Calu3 (cell line): ENCODE results near the gene MAPK8IP3. TPM values are rescaled to one million over a fixed set of nuclear protein-coding genes. Genes with fewer than 3 reads are reported as not detected.

Experiments
- BruUV-seq: library from RNA; stranded (reverse); fragments of 400-500 nt; replicated peaks from 2 replicates; lab custom pipeline; 2021; lab: Mats Ljungman, UMichigan
- CTCF ChIA-PET: fragments of 300-600 bp; sonication (Branson Sonifier 250); formaldehyde crosslinking; loops from one replicate; lab custom pipeline; 2022; ENCODE audit warnings: antibody characterized with exemption; lab: Charles Lee
- DNase-seq: peaks from one replicate; pipeline ENCODE4 v3.0.0; 2022
- H3K27ac Mint-ChIP-seq: one replicate; pipeline ENCODE4 v1.8.0; 2022; ENCODE audit warnings: mixed read lengths; ENCODE audit not compliant: unreplicated experiment
- H3K27me3 Mint-ChIP-seq: one replicate; pipeline ENCODE4 v1.8.0; 2022; ENCODE audit warnings: mixed read lengths; ENCODE audit not compliant: unreplicated experiment
- H3K36me3 Mint-ChIP-seq: one replicate; pipeline ENCODE4 v1.8.0; 2022; ENCODE audit warnings: mild to moderate bottlenecking, moderate library complexity, mixed read lengths; ENCODE audit not compliant: insufficient read depth, unreplicated experiment
- H3K4me1 Mint-ChIP-seq: one replicate; pipeline ENCODE4 v1.8.0; 2022; ENCODE audit warnings: mild to moderate bottlenecking, low read depth, mixed read lengths; ENCODE audit not compliant: unreplicated experiment
- H3K4me3 Mint-ChIP-seq: one replicate; pipeline ENCODE4 v1.8.0; 2022; ENCODE audit warnings: mild to moderate bottlenecking, low read depth, moderate library complexity, mixed read lengths; ENCODE audit not compliant: unreplicated experiment
- H3K9me3 Mint-ChIP-seq: one replicate; pipeline ENCODE4 v1.8.0; 2022; ENCODE audit warnings: low read depth, mixed read lengths; ENCODE audit not compliant: unreplicated experiment
- CTCF ChIP-seq: fragments of 200-600 bp; IDR thresholded peaks from one replicate; pipeline ENCODE4 v1.8.0; 2022; ENCODE audit warnings: antibody characterized with exemption; ENCODE audit not compliant: unreplicated experiment
- intact Hi-C: fragments of 100-400 bp; cut with micrococcal nuclease; formaldehyde crosslinking; loops from one replicate; pipeline ENCODE4 v1.10.0; 2022; ENCODE audit not compliant: unreplicated experiment
- total RNA-seq: library from RNA; stranded (reverse); gene quantifications from 2 replicates; pipeline ENCODE4 v1.2.3, GENCODE V29; 2022

MAPK8IP3 gene
- total RNA-seq, 1 experiment from 2014 or later = 110 TPM

DNA sequence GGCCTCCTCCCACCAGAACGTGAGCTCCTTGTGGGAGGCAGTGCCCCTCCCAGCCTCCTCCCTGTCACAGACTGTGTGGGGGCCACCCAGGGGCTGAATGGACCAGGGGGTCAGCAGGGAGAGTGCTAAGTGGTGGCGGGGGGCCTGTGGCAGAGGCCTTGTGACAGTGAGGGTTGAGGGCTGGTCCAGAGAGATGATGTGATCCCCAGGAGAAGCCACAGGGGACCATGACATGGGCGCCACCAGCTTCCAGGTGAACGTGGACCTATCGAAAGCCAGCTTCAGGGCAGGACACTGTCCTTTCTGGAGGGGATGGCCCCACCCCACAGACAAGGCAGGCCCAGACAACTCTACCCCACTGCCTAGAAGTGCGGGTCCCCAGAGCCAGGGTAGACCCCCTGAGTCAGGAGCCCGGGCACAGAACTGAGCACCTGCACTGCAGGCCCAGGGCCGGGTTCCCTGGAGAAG lies 73.3 kb downstream of the MAPK8IP3 start:
- CTCF ChIA-PET = no interaction called here
- TF ChIP-seq CTCF = no peak
- peak overlapping the region; percentile 4 for H3K4me3 Mint-ChIP-seq
- H3K36me3 Mint-ChIP-seq = peaks cover 100% of the 10 kb centered on the region
- H3K27ac Mint-ChIP-seq = peak overlapping the region; percentile 71
- H3K4me1 Mint-ChIP-seq = peaks cover 13% of the 10 kb centered on the region
- no peaks in the 10 kb centered on the region for H3K27me3 Mint-ChIP-seq
- H3K9me3 Mint-ChIP-seq = no peaks in the 10 kb centered on the region
- BruUV-seq = no TSS peak
- no peak for DNase-seq
- intact Hi-C loops = no loop called here

DNA sequence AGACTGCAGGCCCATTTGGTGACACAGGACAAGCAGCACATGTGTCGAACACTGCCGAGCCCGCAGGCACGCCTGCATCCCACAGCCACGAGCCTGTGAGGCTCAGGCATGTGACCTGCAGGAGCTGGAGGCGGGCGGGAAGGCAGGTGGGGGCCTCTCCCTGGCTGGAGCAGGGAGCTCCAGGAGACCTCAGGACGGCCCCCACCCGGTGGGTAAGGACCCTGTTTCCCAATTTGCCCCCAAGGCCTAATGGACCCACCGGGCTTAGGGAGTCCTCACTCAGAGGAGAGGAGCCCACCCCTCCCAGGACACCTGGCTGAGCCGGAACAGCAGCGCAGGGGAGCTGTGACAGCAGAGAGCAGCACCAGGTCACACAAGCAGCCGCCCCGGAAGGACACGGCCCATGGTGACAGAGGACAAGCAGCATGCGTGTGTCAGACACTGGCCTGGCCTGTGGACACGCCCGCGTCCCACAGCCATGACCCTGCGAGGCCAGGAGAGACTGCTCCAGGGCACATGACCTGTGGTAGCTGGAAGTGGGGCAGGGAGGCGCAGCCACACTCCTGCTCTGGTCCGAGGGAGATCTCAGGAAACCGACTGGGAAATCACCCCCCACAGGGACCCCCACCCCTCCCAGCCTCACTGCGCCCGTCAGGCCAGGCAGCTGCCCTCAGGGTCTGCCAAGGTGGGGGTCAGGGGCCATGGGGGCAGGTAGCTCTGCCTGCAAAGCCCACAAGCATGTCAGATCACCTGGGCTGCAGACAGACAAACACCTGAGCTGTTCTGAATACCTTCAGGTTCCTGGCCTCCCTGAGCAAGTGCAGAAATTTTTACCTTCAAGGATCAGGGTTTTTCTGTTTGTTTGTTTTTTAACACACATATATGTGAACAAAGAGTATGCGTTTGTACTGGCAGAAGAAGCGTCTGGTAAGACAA lies 74.0 kb downstream of the MAPK8IP3 start:
- CTCF ChIA-PET = no interaction called here
- no TSS peak for BruUV-seq
- peak overlapping the region; percentile 44 for H3K27ac Mint-ChIP-seq

GRCh38 chr16:1780677-1781072 lies 74.7 kb downstream of the MAPK8IP3 start:
- DNase-seq = no peak
- intact Hi-C loops = no loop called here
- no peaks in the 10 kb centered on the region for H3K9me3 Mint-ChIP-seq
- H3K4me3 Mint-ChIP-seq = peak overlapping the region; percentile 91
- H3K36me3 Mint-ChIP-seq = peaks cover 95% of the 10 kb centered on the region
- TSS peak; percentile 67 for BruUV-seq
- TF ChIP-seq CTCF = no peak
- H3K27ac Mint-ChIP-seq = peak overlapping the region; percentile 44
- CTCF ChIA-PET = no interaction called here
- no peaks in the 10 kb centered on the region for H3K27me3 Mint-ChIP-seq
- peaks cover 13% of the 10 kb centered on the region for H3K4me1 Mint-ChIP-seq

More for the DNA sequence above, 74.0 kb downstream of the MAPK8IP3 start:
- Mint-ChIP-seq H3K36me3 (peaks cover 95% of the 10 kb centered on the region), H3K4me1 (peaks cover 13% of the 10 kb centered on the region), H3K4me3 (no peak overlapping the region), H3K9me3 (no peaks in the 10 kb centered on the region), H3K27me3 (no peaks in the 10 kb centered on the region)
- intact Hi-C loops = no loop called here
- no peak for TF ChIP-seq CTCF
- DNase-seq = no peak

- no peak for TF ChIP-seq CTCF
- intact Hi-C loops = no loop called here
- Mint-ChIP-seq H3K4me3 (peak overlapping the region; percentile 91), H3K27ac (peak overlapping the region; percentile 94), H3K9me3 (no peaks in the 10 kb centered on the region), H3K27me3 (no peaks in the 10 kb centered on the region), H3K4me1 (peaks cover 13% of the 10 kb centered on the region), H3K36me3 (peaks cover 91% of the 10 kb centered on the region)
- no TSS peak for BruUV-seq
- no peak for DNase-seq
- CTCF ChIA-PET = interaction anchor here (0.6 kb wide), 1 partner anchor 109 kb away, joined by 6 read pairs; no protein-coding TSS in a partner anchor
These were observed 75.3 kb downstream of the MAPK8IP3 start for GRCh38 chr16:1781254-1781653.
